Hepatocyte (in vitro differentiated cells): ENCODE measurements around the gene SWSAP1. TPM values are rescaled to one million over a fixed set of nuclear protein-coding genes. Genes with fewer than 3 reads are reported as not detected.

Experiments used
- DNase-seq: peaks from one replicate; pipeline ENCODE4 v3.0.0-alpha.2; 2016; ENCODE audit warnings: low spot score
- H2AFZ ChIP-seq: fragments of 200-600 bp; sonication (generic); 2 replicates; pipeline ENCODE4 v1.6.0; 2016; ENCODE audit warnings: antibody characterized with exemption, mild to moderate bottlenecking
- H3K27ac ChIP-seq: fragments of 200-600 bp; sonication (generic); 2 replicates; pipeline ENCODE4 v1.5.1; 2016; ENCODE audit warnings: mild to moderate bottlenecking
- H3K27me3 ChIP-seq: fragments of 200-600 bp; sonication (generic); 2 replicates; pipeline ENCODE4 v1.6.1; 2016
- H3K36me3 ChIP-seq: fragments of 200-600 bp; sonication (generic); replicated peaks from 2 replicates; pipeline ENCODE4 v1.5.1; 2016; ENCODE audit warnings: low read depth; ENCODE audit not compliant: insufficient read depth
- H3K4me1 ChIP-seq: fragments of 200-600 bp; sonication (generic); 2 replicates; pipeline ENCODE4 v1.5.1; 2016; ENCODE audit warnings: mild to moderate bottlenecking, moderate library complexity; ENCODE audit not compliant: insufficient read depth
- H3K4me2 ChIP-seq: fragments of 200-600 bp; sonication (generic); 2 replicates; pipeline ENCODE4 v1.6.0; 2016
- H3K4me3 ChIP-seq: fragments of 200-600 bp; sonication (generic); 2 replicates; pipeline ENCODE4 v1.5.1; 2016; ENCODE audit warnings: mild to moderate bottlenecking
- H3K79me2 ChIP-seq: fragments of 200-600 bp; sonication (generic); 2 replicates; pipeline ENCODE4 v1.6.0; 2017; ENCODE audit warnings: mild to moderate bottlenecking
- H3K9me2 ChIP-seq: fragments of 200-600 bp; sonication (generic); replicated peaks from 2 replicates; pipeline ENCODE4 v1.6.0; 2017; ENCODE audit warnings: mild to moderate bottlenecking; ENCODE audit not compliant: insufficient read depth
- H3K9me3 ChIP-seq: fragments of 200-600 bp; sonication (generic); 2 replicates; pipeline ENCODE4 v1.5.1; 2016; ENCODE audit warnings: low read depth, mild to moderate bottlenecking
- H4K20me1 ChIP-seq: fragments of 200-600 bp; sonication (generic); 2 replicates; pipeline ENCODE4 v1.6.0; 2016; ENCODE audit warnings: mild to moderate bottlenecking; ENCODE audit not compliant: insufficient read depth, poor library complexity, severe bottlenecking
- CTCF ChIP-seq: fragments of 200-600 bp; sonication (generic); IDR thresholded peaks from 2 replicates; pipeline ENCODE4 v1.5.1; 2016; ENCODE audit warnings: antibody characterized with exemption, mild to moderate bottlenecking; ENCODE audit not compliant: poor library complexity
- EZH2 ChIP-seq: fragments of 200-600 bp; sonication (generic); IDR thresholded peaks from 2 replicates; pipeline ENCODE4 v1.6.1; 2016; ENCODE audit warnings: antibody characterized with exemption, mild to moderate bottlenecking, borderline replicate concordance
- EZH2phosphoT487 ChIP-seq: fragments of 200-600 bp; sonication (generic); IDR thresholded peaks from one replicate; pipeline ENCODE4 v1.6.1; 2018; ENCODE audit warnings: antibody characterized with exemption, mild to moderate bottlenecking, low read depth, moderate library complexity; ENCODE audit not compliant: unreplicated experiment, severe bottlenecking
- WGBS: methylation state at CpG from one replicate; pipeline ENCODE4 v1.1.6; 2016; ENCODE audit warnings: low lambda C conversion rate; ENCODE audit errors: missing lambda C conversion rate; 5-methylcytosine and 5-hydroxymethylcytosine counted together
- polyA plus RNA-seq: library from polyadenylated mRNA; unstranded; fragments of >200 nt; fragmentation: Nextera tagmentation; extraction: Ambion mirVana; gene quantifications from 2 replicates; pipeline ENCODE4 v1.2.1, GENCODE V29; 2016
- total RNA-seq: library from RNA; depleted of rRNA; stranded (reverse); fragments of >200 nt; gene quantifications from 2 replicates; pipeline ENCODE4 v1.2.3, GENCODE V29; 2014

The SWSAP1 gene
- total and polyA plus RNA-seq, 2 experiments from 2014 or later: 2.2 to 4.0 TPM

- Histone ChIP-seq H3K9me3 (no peaks in the 10 kb centered on the region), H3K4me2 (peak overlapping the region; percentile 82), H3K4me3 (peak overlapping the region; percentile 44), H3K36me3 (no peaks in the 10 kb centered on the region), H3K27ac (peak overlapping the region; percentile 70), H2AFZ (peak overlapping the region; percentile 4), H4K20me1 (no peaks in the 10 kb centered on the region), H3K4me1 (peaks cover 11% of the 10 kb centered on the region), H3K27me3 (no peaks in the 10 kb centered on the region), H3K9me2 (no peaks in the 10 kb centered on the region), H3K79me2 (peaks cover 4% of the 10 kb centered on the region)
- TF ChIP-seq EZH2: no peak
- no peak for TF ChIP-seq EZH2phosphoT487
- TF ChIP-seq CTCF: no peak
- 3% methylated on average over 9 of the region's 9 CpGs for WGBS
- DNase-seq: no peak
These were observed 9.2 kb downstream of the SWSAP1 start for GRCh38 chr19:11383706-11384048.

GRCh38 chr19:11384778-11385129, 10.3 kb downstream of the SWSAP1 start:
- no peak for TF ChIP-seq EZH2phosphoT487
- no peak for TF ChIP-seq CTCF
- no peak for TF ChIP-seq EZH2
- Histone ChIP-seq H2AFZ (no peak overlapping the region), H3K4me3 (no peak overlapping the region), H3K9me2 (no peaks in the 10 kb centered on the region), H4K20me1 (no peaks in the 10 kb centered on the region), H3K27ac (no peak overlapping the region), H3K79me2 (peaks cover 4% of the 10 kb centered on the region), H3K4me1 (peaks cover 11% of the 10 kb centered on the region), H3K27me3 (no peaks in the 10 kb centered on the region), H3K9me3 (no peaks in the 10 kb centered on the region), H3K36me3 (no peaks in the 10 kb centered on the region), H3K4me2 (peak overlapping the region; percentile 82)
- 80% methylated on average over 5 of the region's 5 CpGs for WGBS
- no peak for DNase-seq

- Histone ChIP-seq H3K4me2 (no peak overlapping the region), H3K27ac (no peak overlapping the region), H4K20me1 (no peaks in the 10 kb centered on the region), H2AFZ (no peak overlapping the region), H3K27me3 (no peaks in the 10 kb centered on the region), H3K79me2 (peaks cover 4% of the 10 kb centered on the region), H3K4me3 (no peak overlapping the region), H3K36me3 (no peaks in the 10 kb centered on the region), H3K4me1 (peaks cover 5% of the 10 kb centered on the region), H3K9me3 (no peaks in the 10 kb centered on the region), H3K9me2 (no peaks in the 10 kb centered on the region)
- WGBS: 80% methylated on average over 18 of the region's 19 CpGs
- no peak for TF ChIP-seq EZH2
- TF ChIP-seq CTCF: no peak
- TF ChIP-seq EZH2phosphoT487: no peak
- no peak for DNase-seq
These were observed 12.9 kb downstream of the SWSAP1 start for GRCh38 chr19:11387162-11388034.
